Activated CD8-positive, alpha-beta memory T cell treated with anti-CD3 and anti-CD28 coated beads, Interleukin-2, amount 50 U/mL, for 1 hour (primary cell): ENCODE results near the gene TIAL1.
A peak's percentile ranks its signal among the peaks of the same experiment; 100 is the strongest.
"Not testable (repeated sequence)": the region's sequence is repeated elsewhere in the genome, so short reads cannot be mapped to it uniquely, and the experiment has no call there.

ENCODE experiments used
- DNase-seq: peaks from one replicate; pipeline ENCODE4 v3.0.0-alpha.2; 2020; ENCODE audit errors: extremely low read depth

TIAL1 gene

GRCh38 chr10:119549247-119549999 is 47.3 kb downstream of the TIAL1 start:
- DNase-seq: no peak

- no peak for DNase-seq
Observed at GRCh38 chr10:119546009-119546408, 50.8 kb downstream of the TIAL1 start.

- DNase-seq: no peak
Observed at GRCh38 chr10:119545310-119545709, 51.5 kb downstream of the TIAL1 start.

DNA sequence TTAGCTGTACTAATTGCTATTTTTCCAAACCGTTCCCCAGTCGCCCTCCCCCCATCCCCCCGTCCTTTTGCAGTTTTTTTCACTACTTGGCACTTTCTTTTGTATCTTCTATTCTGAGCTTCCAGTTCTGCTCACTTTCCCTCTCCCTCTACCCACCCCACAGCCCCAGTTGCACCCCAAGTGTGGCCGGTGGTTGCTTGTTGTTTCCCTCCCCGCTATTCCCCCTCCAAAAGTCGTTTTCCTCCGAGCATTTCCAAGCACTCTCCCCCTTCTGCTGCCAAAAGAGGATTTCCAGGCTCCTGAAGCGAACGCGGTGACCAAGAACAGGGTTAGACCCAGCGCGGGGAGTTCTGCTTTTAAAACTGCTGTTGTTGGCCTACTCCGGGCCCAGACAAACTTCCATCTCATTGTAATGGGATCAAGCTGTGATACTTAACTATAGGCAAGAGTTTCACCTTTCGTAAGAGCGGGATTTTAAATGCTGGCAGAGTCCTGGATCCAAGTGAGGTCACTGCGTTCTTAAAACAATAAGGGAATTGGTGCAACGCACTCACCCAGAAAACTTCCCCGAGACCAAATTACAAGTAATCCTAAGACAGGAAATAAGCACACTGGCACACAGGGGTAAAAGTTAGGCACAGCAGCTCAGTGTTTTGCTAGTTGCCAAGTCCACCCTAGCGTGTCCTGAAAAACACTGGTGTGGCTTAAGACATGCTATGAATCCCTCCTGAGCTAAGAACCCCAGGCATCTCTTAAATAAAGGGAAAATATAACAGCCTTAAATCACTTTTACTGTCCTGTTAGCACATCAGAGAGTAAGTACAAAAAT is 52.7 kb downstream of the TIAL1 start:
- no peak for DNase-seq

- peak; percentile 40 for DNase-seq
Observed at GRCh38 chr10:119542988-119543813, 53.6 kb downstream of the TIAL1 start.

DNA sequence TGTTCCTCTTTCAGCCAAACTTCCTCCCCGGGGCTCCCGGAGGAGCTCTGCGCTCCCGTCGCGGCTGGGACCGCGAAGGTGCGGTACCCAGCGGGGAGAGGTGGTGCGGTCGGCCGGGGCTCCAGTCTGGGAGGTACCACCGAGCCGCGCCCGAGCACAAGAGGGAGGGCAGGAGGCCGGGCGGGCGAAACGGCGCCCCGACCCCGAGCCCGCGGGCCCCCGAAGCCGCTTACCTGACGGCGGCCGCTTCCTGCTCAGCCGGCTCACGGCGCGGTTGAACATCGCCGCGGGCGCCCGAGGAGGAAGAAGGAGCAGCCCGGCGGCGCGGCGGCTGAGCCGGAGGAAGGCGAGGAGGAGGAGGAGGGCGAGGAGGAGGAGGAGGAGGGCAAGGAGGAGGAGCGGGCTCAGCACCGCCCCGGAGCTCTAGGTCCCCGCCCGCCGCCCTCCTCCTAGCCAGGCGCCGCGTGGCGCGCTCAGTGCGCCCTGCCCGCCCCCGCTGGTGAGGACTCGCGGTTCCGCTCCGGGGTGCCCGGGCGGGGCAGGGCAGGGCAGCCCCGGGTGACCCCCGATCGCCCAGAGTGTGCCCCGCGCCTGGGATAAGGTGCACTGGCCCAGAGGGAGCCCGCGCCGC is 54.3 kb downstream of the TIAL1 start, which contains the start of gene RGS10:
RGS10 (minus strand) TSS at position 363 of the 631 bp plus-strand sequence; CDS start at position 282, 81 bp downstream.
- DNase-seq: peak; percentile 60

- no peak for DNase-seq
Observed at GRCh38 chr10:119541459-119542356, 55.1 kb downstream of the TIAL1 start.

GRCh38 chr10:119541046-119541445 is 55.7 kb downstream of the TIAL1 start:
- no peak for DNase-seq

- DNase-seq: no peak
Observed at GRCh38 chr10:119540038-119540437, 56.7 kb downstream of the TIAL1 start.

- no peak for DNase-seq
Observed at GRCh38 chr10:119539359-119539825, 57.4 kb downstream of the TIAL1 start.

- DNase-seq: no peak
Observed at GRCh38 chr10:119538632-119539358, 58.0 kb downstream of the TIAL1 start.

- DNase-seq: no peak
Observed at GRCh38 chr10:119537953-119538630, 58.7 kb downstream of the TIAL1 start.

GRCh38 chr10:119536508-119537025 is 60.2 kb downstream of the TIAL1 start:
- DNase-seq: no peak

GRCh38 chr10:119535837-119536507 is 60.8 kb downstream of the TIAL1 start:
- no peak for DNase-seq

- DNase-seq: no peak
Observed at GRCh38 chr10:119535305-119535704, 61.5 kb downstream of the TIAL1 start.

GRCh38 chr10:119533473-119533872 is 63.3 kb downstream of the TIAL1 start:
- no peak for DNase-seq

GRCh38 chr10:119532791-119533190 is 64.0 kb downstream of the TIAL1 start:
- not testable (repeated sequence) for DNase-seq

GRCh38 chr10:119532251-119532650 is 64.5 kb downstream of the TIAL1 start:
- DNase-seq: not testable (repeated sequence)
